GM11168 (cell line): ENCODE results near the gene ARL2BP.

Experiments used
- in situ Hi-C: fragments of 300-500 bp; cut with MboI; formaldehyde crosslinking; loops from one replicate; pipeline ENCODE4 v1.12.0; 2022; ENCODE audit warnings: low sequenced_read_pairs; ENCODE audit not compliant: unreplicated experiment

Gene ARL2BP

DNA sequence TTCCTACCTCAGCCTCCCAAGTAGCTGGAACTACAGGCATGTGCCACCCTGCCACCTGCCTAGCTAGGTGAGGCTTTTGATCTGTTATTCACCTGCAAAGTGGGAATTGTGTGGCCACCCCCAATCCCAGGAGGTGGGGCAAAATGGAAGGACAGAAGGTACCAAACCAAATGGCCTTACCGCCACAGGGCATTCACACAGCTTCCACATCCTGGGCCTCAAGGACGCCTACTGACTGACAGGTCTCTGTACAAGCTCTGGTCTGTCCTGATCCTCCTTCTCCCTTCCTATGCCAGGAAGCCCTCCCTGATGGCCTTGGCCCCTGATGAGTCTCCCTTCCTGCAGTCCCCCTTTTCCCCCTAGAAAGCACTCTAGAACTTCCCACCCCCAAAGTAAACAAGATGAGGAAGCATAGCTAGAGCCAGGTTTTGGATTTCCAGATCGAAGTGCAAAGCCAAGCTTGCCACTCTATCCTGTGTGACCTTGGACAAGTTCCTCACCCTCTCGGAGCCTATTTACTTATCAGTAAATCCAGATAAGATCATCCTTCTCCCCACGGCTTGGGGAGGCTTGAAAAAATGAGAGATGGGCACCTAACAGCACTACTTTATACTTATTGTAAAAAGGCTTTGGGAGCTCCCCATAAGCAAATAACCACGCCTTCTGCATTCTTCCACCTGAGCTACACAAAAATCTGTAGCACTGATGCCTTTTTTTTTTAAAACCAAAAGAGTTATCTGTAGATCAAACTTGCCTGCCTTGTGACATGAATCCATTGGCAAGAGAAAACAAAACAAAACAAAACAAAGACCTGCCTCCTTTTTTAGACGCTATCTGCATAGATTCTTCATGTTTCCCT, 35.0 kb downstream of the ARL2BP start:
- in situ Hi-C loops = no loop called here

DNA sequence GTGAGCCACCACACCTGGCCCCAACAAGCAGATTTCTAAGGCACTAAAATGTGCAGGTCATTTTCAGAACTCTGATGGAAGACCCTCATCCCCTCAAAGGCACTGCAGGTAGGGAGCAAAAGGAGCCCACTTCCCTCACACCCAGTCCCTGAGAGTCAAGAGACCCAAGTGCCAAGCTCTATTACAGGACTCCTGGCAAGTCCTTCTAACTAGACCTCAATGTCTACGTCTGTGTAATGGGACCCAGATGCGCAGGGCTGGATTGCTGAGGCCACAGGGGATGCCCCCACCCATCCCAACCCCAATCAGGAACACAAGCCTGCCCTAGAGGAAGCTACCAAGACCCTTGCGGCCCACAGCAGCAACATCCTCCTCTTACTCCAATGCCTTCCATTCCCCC, 36.7 kb downstream of the ARL2BP start:
- in situ Hi-C loops = no loop called here

DNA sequence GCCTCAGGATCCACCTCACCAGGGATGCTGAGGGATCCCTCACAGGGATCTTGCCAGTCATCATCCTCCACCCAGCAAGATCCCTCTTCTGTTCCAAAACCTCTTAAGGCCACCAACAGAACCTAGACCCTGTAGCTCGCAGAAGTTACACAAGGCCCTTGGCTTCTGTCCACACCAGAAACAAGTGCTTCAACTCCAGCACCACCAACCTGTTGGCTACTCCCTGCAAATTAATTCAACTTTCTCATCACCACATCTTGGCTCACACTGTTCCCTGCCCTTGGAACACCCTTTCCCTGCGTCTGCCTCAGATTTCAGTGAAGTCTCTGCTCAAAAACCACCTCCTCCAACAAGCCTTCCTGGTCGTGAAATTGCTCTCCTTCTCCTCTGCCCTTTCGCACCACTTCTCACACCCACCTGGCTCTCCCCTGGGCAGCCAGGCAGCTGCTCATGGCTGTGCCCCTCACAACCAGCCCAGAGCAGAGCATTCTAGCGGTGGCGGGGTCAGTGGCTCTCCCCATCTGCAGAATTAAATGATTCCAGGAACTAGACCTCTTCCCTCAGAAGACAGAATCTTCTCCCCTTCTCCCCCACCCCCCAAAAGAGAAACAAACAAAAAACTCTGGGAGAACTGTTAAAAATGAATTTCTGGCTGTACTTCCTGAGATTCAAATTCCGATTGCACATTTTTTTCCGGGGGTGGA, 37.6 kb downstream of the ARL2BP start:
- in situ Hi-C loops = no loop called here

DNA sequence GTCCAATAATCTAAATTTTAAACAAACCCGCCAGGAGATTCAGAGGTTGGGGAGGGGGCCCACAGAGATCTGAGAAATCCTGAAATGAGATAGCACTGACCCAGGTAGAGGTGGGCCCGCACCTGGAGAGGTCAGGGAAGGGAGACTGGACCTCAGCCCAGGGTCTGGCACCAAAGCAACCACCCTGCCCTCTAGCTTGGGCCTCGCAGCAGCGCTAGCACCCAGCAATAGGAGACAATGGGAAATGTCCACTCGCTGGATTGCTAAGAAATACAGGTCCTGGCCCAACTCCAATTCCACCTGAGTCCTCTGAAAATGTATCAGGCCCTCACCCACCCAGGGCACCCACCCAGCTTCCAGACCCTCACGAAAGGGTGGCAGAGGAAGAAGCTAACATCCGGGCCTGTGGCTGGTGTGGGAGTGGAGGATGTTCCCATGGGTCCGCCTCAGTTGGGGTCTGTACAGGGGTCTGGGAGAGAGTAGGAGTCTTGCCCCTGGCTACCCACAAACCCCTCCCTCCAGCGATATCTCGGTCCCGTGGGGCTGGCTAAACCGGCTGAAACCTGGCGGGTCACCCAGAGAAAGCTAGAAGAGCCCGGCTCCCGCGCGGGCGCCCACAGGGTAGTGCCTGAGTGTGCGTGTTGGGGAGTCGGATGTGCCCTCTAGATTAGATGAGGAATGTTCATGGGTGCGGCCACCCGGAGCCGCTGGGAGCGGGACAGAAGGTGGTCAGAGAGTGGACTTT, 38.3 kb downstream of the ARL2BP start:
- in situ Hi-C loops = no loop called here

DNA sequence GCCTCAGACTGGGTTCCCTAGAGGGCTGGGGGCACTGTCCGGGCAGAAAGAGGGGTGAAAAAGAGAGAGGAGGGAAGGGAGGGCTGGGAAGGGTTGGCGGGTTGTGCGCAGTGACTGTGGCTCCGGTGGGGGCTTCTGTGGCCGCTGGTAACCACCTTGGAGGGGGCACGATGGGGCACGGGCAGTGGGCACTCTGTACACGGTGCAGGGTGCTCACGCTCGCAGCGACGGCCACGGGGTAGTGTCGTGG, 38.8 kb downstream of the ARL2BP start:
- in situ Hi-C loops = no loop called here

DNA sequence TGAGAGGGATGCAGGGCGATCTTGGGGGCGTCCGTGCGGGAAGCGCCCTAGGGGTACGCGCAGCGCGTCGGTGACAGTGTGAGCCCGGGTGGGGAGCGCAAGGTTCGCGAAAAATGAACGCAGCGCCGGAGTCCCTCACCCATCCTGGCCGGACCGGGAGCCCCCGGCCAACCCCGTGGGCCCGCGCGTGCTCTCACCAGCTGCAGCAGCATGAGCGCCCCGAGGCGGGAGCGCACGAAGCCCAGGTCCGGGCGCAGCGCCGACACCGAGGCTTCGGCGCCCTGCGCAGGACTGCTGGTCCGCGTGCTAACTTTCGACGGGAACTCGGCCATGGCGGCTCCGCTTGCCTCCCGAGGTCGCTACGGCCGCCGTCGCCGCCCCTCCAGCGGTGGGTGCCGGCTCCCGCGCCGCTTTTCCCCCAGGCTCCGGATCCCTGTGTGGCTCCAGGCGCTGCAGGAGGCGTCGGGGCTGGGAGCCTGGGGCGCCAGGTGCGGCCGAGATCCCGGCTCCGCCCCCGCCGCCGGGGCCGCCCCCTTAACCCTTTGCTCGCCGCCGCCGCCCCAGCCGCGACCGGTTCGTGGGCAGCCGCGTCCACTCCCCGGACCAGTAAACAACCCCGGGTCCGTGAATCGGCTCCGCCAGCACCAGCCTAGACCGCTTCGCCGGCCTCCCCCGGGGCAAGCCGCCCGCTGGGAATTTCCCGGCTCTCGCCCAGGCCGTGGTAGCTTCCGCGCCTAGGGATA, 39.3 kb downstream of the ARL2BP start, which contains the start of gene PLLP:
Gene PLLP (minus strand): TSS at position 464 of the 743 bp plus-strand sequence. CDS start 132 bp downstream, at position 332.
- in situ Hi-C loops = no loop called here

DNA sequence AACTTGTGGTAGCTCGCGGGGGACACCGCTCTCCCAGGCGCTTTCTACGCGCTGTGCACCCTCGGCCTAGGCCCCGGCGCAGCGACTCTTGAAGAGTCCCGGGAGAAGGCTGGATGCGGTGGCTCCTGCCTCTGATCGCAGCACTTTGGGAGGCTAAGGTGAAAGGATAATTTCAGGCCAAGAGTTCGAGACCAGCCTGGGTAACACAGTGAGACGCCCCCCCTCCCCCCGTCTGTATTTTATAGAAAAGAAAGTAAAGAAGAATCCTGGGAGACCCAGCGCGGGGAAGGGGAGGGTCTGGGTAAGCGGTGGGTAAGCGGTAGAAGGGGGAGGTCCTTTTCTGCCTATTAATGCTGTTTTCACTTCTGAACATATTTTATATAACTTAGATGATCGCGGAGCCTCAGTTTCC, 39.9 kb downstream of the ARL2BP start:
- in situ Hi-C loops = no loop called here

DNA sequence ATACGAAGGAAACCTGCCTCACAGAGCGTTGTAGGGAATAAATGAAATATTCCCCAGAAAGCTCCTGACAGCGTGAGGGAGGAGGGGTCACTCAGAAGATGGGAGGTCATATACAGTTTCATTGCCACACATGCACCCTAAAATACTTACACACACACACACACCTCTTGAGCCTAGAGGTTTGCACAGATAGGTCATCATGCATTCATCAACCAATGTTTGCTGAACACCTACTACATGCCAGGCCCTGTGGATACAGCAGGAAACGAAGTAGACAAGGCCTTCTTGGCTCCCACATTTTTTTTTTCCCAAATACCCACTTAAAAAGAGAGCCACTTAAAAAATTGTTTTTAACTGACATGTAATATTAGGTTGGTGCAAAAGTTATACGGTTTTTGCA, 40.3 kb downstream of the ARL2BP start:
- in situ Hi-C loops = no loop called here

DNA sequence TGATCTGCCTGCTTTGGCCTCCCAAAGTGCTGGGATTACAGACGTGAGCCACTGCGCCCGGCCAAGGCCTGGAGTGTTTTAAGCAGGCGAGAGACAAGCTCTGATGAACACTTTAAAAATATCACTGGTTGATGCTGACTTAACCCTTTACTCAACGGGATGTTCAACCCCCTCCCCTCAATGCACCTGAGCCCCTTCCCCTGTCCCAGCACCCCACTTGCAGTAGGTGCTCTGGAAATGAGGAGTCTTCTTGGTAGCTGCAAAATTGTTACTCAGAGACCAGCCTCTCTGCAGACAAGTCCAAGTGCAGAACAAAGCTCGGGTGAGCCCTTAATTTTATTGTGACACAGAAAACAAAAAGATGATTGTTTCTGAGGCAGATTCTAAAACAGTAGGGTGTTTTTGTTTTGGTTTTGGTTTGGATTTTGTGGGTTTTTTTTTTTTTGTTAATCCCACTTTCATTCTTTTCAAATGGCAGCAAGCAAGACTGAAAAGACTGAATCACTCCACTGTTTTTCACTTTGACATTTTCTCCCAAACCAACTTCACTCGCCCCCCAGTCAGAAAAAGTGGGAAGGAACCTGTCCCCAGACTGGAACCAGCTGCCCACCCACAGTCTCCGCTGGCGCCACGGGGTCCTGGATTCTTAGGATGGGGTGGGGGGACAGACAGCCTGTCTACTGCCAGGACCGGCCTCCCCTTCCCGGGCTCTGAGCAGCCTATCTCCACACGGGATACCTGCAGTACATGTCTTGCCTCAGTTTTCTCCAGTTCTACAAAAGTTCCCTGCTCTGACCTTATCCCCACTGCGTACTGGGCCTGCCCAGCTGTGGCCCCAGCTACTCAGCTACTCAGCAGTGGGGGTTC, 44.6 kb downstream of the ARL2BP start:
- in situ Hi-C loops = no loop called here

DNA sequence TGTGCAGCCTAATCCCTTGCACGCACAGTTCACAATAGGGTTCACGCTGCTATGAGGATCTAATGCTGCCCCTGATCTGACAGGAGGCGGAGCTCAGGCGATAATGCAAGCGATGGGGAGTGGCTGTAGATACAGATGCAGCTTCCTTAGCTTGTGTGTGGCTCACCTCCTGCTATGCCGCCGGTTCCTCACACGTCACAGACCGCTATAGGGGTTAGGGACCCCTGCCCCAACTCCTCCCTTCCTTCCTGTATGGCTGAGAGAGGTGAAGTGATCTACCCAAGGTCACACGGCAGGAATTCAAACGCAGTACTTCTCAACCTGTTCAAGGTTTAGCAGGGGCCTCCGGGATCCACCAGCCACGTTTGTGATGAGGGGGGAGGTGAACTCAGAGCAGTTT, 52.8 kb downstream of the ARL2BP start:
- in situ Hi-C loops = no loop called here

DNA sequence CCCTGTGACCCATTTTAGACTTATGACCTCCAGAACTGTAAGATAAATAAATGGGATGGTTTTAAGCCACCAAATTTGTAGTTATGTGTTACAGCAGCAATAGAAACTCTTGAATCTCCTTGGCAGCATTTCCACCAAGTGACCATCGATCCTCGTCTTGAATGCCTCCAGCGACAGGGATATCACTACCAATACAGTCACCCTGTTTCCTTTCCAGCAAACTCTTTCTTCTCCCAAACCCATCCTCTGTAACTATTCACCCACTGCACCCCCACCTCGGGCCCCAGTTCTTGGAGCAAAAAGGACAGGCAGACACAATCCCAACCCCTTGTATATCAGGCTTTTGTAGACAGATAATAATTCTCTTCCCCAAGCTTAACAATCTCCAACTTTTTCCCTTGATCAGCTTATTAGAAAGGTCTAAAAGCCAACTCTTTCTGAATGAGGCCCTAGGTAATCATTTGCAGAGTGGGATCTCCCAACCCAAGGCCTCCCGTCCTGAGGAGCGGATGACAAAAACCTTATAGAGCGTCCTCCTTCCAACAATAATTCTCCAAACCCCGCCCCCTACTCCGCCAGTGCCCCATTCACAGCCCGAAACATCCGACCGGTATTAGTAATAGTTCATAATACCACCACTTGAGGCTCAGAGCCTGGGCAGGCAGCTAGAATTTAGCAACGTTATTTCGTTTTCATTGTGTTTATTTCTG, 54.1 kb downstream of the ARL2BP start:
- in situ Hi-C loops = no loop called here

DNA sequence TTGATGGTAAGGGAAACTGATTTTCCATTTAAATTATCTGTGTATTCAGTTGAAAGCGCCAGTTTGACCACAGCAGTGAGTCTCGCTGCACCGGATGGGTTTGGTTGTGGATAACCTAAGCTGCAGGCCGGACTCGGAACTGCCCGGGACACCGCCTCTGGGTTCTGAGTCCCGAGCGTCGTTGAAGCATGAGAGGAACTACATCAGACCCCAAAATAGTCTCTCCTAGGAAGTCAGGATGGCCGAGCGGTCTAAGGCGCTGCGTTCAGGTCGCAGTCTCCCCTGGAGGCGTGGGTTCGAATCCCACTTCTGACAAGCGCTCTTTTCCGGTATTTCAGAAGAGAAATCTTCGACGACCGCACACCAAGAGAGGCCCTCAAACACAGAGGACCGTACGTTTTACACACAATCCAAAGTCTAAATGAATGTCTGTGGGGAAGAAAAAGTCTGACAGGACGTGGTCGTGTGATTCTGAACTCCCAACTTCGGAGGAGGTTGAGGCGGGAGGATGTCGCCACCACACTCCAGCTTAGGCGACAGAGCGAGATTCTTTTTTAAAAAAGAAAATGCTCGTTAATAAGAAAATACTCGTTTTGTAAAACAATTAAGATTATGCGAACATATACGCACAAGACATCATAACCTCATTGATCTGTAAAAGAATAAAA, 54.8 kb downstream of the ARL2BP start:
- in situ Hi-C loops = loop anchor here (5.0 kb wide), 1 partner anchor 117 kb away; no protein-coding TSS in a partner anchor

DNA sequence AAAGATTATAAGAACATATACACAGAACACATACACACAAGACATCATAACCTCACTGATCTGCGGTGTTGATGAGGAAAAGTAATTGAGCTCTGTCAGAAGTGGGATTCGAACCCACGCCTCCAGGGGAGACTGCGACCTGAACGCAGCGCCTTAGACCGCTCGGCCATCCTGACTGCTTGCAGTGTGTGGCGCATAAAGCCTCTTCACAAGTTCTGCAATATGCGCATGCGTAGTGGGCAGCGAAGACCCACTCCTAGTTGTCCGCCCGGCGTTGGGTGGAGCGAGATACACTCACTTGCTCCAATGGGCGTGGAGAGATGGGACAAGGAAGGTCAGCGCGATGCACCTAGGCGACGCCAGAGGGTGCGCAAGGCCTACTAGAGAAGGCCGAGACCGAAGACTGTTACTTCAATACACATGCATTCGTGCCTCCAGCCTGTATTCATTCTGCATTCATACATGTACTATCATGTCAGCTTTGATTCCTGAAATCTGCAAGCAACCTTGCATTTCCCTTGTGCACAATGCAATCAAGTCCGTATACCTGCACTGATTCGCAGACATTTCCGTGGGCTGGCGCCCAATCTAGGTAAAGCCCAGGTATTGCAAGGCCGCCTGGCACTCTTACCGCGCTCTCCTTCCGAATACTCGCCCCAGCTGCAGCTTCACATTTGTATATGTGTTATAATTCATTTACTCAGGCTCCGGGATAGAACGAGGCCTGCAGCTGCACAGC, 55.5 kb downstream of the ARL2BP start:
- in situ Hi-C loops = loop anchor here (5.0 kb wide), 1 partner anchor 117 kb away; no protein-coding TSS in a partner anchor

DNA sequence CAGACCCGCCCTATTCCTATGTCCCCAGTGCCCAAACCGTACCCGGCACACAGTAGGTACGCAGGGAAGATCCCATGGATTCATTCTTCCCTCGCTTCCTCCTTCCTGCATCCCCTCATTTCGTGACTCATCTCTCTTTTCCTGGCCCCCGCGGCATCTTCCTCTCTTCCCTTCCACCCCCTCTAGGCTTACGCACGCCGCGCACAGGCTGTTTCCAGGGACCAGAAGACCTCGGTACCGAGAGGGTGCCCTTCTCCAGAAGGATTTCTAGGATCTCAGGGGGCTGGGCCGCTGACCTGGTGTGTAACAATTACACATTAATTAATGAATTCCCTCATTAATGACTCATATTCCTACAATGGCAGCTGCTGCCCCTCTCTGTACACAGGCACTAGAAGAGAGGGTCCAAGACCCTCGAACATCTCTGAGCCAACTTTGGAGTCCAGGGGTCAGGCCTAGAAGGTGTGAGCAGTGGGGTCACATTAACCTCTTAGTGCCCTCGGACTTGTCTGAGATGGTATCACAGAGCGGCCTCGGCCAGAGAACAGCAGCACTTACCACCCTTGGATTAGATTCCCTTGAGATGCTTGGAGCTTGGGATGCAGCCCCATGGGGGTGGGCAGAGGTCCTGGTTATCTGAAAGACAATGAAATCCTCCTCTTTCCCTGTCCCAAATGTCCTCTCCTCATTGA, 56.2 kb downstream of the ARL2BP start:
- in situ Hi-C loops = loop anchor here (5.0 kb wide), 1 partner anchor 116 kb away; no protein-coding TSS in a partner anchor
